ENCODE data around the gene TBC1D1.

- TF ChIP-seq, protein P1, sequence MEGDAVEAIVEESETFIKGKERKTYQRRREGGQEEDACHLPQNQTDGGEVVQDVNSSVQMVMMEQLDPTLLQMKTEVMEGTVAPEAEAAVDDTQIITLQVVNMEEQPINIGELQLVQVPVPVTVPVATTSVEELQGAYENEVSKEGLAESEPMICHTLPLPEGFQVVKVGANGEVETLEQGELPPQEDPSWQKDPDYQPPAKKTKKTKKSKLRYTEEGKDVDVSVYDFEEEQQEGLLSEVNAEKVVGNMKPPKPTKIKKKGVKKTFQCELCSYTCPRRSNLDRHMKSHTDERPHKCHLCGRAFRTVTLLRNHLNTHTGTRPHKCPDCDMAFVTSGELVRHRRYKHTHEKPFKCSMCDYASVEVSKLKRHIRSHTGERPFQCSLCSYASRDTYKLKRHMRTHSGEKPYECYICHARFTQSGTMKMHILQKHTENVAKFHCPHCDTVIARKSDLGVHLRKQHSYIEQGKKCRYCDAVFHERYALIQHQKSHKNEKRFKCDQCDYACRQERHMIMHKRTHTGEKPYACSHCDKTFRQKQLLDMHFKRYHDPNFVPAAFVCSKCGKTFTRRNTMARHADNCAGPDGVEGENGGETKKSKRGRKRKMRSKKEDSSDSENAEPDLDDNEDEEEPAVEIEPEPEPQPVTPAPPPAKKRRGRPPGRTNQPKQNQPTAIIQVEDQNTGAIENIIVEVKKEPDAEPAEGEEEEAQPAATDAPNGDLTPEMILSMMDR (conservative IDR thresholded peaks at IDR 0.05; ENCODE audit: low read depth, low read length): no peak
- no peak for TF ChIP-seq EZH2 (IDR thresholded peaks at IDR 0.05; ENCODE audit: borderline replicate concordance, low read depth, low read length, poor library complexity, severe bottlenecking)
Measured at GRCh38 chr4:38020386-38020785, 129.5 kb downstream of the TBC1D1 start.
